Epithelial cell of proximal tubule (primary cell): ENCODE measurements around the gene ARL15. TPM values are rescaled to one million over a fixed set of nuclear protein-coding genes. Genes with fewer than 3 reads are reported as not detected.

Experiments used
- DNase-seq: peaks from one replicate; pipeline ENCODE4 v3.0.0-alpha.2; 2011; ENCODE audit warnings: low read depth
- H3K4me3 ChIP-seq: 2 replicates; pipeline ENCODE4 v1.5.1; 2011; ENCODE audit warnings: low read depth, mild to moderate bottlenecking, low read length
- CTCF ChIP-seq: conservative IDR thresholded peaks from 2 replicates; pipeline ENCODE4 v1.5.1; 2012; ENCODE audit warnings: low read depth, mild to moderate bottlenecking, low read length
- total RNA-seq: library from RNA; depleted of rRNA; stranded (reverse); fragments of >200 nt; gene quantifications from 2 replicates; pipeline ENCODE4 v1.2.3, GENCODE V29; 2015

The ARL15 gene
- total RNA-seq, 1 donor from 2014 or later: 1.9 TPM

- no peak for TF ChIP-seq CTCF
- no peak overlapping the region for H3K4me3 ChIP-seq
- no peak for DNase-seq
Observed at GRCh38 chr5:53882676-53883031, 427.7 kb downstream of the ARL15 start.

GRCh38 chr5:53882006-53882675, 428.2 kb downstream of the ARL15 start:
- no peak for DNase-seq
- no peak for TF ChIP-seq CTCF
- H3K4me3 ChIP-seq: no peak overlapping the region

- no peak for DNase-seq
- TF ChIP-seq CTCF: no peak
- H3K4me3 ChIP-seq: no peak overlapping the region
Observed at GRCh38 chr5:53879708-53880323, 430.6 kb downstream of the ARL15 start.

- DNase-seq: no peak
- no peak for TF ChIP-seq CTCF
- H3K4me3 ChIP-seq: no peak overlapping the region
Observed at GRCh38 chr5:53878015-53878414, 432.4 kb downstream of the ARL15 start.

- H3K4me3 ChIP-seq: no peak overlapping the region
- TF ChIP-seq CTCF: no peak
- DNase-seq: no peak
Observed at GRCh38 chr5:53877243-53877642, 433.1 kb downstream of the ARL15 start.

- TF ChIP-seq CTCF: peak; percentile 31
- no peak overlapping the region for H3K4me3 ChIP-seq
- DNase-seq: peak; percentile 52
Observed at GRCh38 chr5:53874409-53874808, 436.0 kb downstream of the ARL15 start.

GRCh38 chr5:53873235-53873634, 437.1 kb downstream of the ARL15 start:
- no peak overlapping the region for H3K4me3 ChIP-seq
- TF ChIP-seq CTCF: no peak
- no peak for DNase-seq
